WI38 (cell line): ENCODE measurements around the gene LMF1.

Experiments used
- H3K4me3 ChIP-seq: 2 replicates; pipeline ENCODE4 v1.5.1; 2011; ENCODE audit warnings: low read depth, mild to moderate bottlenecking, control low read depth, low read length
- TF ChIP-seq, protein P1 (sequence below): IDR thresholded peaks from 2 replicates; pipeline ENCODE4 v1.5.1; 2012; ENCODE audit warnings: low read depth, mild to moderate bottlenecking, control low read depth, low read length

Gene LMF1

DNA sequence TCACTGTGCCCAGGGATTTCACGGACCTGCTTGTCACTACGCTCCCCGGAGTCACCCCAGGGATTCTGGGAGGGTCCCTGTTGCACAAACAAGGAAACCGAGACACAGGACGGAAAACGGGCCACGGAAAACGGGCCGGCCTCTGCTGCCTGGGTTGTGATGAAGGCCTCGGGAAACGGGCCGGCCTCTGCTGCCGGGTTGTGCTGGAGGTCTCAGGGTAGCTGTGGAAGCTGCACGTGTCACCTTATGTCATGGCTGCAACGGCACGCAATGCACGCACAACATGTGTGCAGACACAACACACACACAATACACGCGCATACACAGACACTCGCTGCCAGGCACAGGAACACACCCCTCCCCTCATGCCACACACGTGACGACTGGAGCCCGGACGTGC lies 143.3 kb downstream of the LMF1 start:
- no peak overlapping the region for H3K4me3 ChIP-seq
- TF ChIP-seq, protein P1, sequence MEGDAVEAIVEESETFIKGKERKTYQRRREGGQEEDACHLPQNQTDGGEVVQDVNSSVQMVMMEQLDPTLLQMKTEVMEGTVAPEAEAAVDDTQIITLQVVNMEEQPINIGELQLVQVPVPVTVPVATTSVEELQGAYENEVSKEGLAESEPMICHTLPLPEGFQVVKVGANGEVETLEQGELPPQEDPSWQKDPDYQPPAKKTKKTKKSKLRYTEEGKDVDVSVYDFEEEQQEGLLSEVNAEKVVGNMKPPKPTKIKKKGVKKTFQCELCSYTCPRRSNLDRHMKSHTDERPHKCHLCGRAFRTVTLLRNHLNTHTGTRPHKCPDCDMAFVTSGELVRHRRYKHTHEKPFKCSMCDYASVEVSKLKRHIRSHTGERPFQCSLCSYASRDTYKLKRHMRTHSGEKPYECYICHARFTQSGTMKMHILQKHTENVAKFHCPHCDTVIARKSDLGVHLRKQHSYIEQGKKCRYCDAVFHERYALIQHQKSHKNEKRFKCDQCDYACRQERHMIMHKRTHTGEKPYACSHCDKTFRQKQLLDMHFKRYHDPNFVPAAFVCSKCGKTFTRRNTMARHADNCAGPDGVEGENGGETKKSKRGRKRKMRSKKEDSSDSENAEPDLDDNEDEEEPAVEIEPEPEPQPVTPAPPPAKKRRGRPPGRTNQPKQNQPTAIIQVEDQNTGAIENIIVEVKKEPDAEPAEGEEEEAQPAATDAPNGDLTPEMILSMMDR, result no peak

DNA sequence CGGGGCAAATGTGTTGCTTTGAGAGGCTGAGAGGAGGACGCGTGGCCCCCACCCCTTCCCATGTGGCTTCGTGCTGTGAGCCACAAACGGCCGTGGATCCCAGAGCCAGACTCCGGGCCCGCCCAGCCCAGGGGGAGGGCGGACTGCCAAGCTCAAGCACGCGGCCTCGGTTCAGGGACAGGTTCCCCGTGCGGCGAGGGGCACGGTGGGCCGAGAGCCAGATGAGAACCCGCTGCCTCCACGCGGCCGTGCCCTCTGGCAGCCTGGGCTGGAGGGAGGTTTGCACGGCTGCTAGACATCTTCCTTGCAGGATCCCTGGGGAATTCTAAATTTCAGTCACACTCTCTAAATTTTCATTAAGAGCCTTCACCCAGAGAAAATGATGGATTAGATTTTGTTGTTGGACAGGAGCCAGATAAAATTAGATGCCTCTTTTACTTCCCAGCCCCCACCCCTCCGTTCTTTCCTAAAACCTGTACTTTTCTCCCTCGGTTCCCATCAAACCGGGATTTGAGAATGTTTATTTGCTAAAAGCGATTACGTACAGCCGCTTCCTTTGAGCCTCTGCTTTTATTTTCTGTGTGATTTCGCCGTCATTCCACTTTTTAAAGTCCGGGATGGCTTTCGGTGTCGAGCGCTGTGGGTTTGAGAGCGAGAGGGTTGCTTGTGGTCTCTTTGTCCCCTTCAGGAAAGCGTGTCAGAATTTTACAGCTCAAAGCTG lies 145.3 kb downstream of the LMF1 start:
- TF ChIP-seq, protein P1, result no peak
- H3K4me3 ChIP-seq, result no peak overlapping the region

DNA sequence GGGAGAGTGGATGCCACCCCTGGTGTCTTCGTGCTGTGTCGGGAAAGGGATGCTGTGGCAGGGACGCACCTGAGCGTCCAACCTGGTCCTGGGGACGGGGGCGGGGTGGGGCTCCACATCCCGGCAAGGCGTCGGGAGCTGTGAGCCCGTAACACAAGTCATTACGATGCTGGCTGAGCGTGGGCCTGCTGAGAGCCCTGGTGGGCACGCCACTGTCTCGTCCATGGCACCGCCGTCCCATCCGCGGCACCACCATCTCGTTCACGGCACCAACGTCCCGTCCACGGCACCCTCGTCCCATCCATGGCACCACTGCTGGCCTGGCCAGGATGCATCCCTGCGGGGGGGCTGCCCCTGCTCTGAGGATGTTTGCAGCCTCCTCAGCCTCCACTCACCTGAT lies 146.2 kb downstream of the LMF1 start:
- H3K4me3 ChIP-seq, result no peak overlapping the region
- TF ChIP-seq, protein P1, result no peak

DNA sequence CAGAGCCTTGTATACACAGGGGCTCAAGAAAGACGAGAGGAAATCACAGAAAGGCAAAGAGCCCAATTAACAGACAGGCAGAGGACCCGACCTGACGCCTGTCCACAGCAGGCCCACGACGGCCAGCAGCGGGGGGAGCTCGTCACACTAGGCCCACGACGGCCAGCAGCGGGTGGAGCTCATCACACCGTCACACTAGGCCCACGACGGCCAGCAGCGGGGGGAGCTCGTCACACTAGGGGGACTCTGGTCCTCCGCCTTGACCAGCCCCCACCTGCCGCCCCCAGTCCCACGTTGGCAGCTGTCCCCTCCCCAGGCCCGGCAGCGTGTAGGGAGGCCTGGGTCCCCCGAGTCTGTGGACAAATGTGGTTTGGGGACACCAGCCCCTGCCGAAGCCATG lies 146.6 kb downstream of the LMF1 start:
- TF ChIP-seq, protein P1, result no peak
- no peak overlapping the region for H3K4me3 ChIP-seq

DNA sequence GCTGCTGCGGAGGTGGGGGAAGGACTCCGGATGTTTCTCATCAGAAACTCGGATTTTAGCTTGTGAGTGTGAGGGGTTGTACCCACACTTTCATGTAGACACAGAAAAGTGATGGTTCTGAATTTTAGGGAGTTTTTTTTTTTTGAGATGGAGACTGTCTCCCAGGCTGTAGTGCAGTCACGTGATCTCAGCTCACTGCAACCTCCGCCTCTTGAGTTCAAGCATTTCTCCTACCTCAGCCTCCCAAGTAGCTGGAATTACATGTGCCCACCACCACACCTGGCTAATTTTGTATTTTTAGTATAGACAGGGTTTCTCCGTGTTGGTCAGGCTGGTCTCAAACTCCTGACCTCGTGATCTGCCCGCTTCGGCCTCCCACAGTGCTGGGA lies 147.9 kb downstream of the LMF1 start:
- TF ChIP-seq, protein P1, result no peak
- no peak overlapping the region for H3K4me3 ChIP-seq

DNA sequence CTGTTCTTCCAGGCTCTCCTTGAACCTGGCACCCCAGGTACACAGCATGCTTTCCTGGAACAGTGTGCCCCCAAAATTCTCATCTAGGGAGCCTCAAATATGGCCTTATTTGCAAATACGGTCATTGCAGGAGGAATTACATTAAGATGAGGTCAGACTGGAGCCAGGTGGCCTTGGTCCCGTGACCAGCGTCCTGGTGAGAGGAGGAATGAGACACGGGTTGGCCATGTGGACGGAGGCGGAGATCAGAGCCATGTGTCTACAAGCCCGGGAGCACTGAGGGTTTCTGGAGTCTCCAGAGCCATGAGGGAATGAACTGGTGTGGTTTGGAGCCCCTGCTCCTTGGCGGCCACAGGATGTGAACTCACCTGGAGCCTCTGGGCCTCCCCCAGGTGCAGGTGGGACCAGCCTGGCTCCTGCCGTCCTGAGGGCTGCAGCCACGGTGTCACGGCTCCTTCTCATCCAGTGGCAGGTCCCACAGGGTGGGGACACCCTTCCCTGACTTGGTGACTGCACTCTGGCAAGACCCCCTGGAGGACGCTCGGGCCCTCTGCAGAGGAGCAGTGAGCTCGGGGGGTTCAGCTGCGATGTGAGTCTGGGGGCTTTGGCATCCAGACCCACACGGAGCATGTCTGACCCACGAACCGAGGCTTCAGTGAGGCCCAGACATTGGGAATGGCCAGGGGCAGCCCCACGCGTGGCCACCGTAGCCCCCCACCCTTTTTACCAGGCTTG lies 148.4 kb downstream of the LMF1 start:
- TF ChIP-seq, protein P1, result no peak
- H3K4me3 ChIP-seq, result no peak overlapping the region

DNA sequence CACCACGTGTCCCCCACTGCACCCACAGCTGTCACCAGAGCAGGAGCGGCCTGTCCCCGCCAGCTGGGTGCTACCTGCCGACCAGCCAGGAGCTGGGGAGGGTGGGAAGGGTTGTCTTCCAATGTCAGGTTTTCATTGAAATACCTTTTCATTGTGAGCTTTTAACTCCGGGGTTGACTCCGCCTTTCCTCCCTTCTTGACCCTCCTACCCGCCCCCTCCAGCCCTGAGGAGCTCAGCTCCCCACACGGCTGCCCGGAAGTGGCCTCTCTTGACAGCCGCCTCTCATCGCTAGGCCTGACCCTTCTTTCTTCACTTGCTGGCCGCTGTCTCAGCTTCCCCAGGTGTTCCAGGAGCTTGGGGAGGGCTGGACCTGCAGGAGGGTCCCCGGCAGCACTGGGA lies 149.0 kb downstream of the LMF1 start:
- TF ChIP-seq, protein P1, result no peak
- H3K4me3 ChIP-seq, result no peak overlapping the region
